ENCODE results near the gene GRHL3.

Gene GRHL3

DNA sequence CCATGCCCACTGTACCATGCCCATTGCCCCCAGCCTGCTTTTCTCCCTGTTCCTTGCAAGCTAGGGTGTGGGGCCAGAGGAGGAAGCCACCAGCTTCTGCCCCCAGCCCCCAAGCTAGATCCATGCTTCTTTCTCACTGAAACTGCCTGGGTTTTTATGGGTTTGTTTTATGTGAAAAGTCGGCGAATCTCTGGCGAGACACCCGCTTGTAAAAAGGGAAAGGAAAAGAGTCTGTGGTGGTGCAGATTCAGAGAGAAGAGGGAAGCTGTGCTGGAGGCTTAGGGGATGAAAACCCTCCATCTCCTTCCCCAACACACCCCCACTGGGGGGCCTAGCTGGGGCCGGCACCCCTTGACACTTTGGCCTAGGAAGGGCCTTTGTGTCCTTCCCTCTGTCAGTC is 26.2 kb downstream of the GRHL3 start:
- DNase-seq: no peak

DNA sequence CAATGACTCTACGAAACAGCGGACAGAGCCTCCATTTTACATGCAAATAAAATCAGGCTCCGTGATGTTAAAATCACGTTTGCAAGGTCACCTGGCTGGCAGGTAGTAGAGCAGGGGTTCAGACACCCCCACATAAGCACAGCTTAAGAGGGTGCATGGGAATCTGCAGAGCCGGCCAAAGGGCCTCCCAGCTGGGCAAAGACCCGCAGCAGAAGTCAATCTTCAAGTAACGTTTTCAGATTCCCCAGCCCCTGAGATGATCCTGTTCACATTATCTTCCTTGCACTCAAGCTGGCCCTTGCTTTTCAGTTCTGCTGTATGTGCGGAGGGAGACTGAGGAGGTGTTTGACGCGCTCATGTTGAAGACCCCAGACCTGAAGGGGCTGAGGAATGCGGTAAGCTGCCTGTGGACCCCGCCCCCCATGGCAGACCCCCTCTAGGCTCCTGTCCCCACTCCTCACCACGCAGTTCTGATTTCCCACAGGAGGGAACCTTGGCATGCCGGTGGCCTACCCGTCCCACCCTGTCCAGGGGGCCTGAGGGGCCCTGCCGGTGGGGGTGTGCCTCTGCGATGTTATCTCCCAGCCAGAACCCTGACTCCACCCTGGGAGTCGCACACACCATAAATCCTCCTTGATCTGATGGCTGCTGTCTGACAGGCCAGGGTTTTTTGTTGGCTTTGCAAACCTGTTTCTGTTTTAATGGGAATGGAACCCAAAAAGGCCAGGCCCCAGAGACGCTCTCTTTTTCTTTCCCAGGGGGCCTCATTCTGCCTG is 28.2 kb downstream of the GRHL3 start:
- no peak for DNase-seq

DNA sequence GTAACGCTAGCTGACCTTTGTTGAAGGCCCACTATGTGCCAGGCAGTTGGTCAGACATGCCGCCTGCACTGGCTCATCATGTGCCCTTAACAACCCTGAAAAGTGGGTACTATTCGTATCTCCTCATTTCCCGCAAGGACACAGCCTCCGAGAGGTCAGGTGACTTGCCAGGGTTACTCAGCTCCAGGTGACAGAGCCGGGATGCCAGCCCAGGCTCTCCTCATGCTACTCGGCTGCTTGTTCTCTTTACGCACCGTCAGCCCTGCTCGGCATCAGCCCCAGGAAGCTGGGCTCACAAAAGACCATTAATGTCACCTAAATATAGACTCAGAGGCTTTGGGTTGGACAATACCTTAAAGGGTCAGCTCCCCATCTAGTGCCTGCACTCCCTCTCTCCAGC is 29.0 kb downstream of the GRHL3 start:
- no peak for DNase-seq

DNA sequence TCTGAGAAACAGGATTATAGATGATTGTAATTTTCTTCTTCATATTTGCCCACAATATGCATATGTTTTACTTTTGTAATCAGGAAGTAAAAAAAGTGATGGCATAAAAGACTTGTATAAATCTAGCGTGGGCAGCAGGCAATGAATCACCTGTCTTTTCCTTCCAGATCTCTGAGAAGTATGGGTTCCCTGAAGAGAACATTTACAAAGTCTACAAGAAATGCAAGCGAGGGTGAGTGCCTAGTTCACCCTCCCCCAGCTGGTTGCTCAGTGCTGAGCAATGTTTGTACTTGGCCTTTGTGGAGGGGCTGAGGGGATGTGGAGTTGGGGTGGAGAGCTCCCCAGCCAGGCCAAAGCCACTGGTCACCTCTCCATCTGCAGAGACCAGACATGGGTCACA is 30.7 kb downstream of the GRHL3 start:
- no peak for DNase-seq

DNA sequence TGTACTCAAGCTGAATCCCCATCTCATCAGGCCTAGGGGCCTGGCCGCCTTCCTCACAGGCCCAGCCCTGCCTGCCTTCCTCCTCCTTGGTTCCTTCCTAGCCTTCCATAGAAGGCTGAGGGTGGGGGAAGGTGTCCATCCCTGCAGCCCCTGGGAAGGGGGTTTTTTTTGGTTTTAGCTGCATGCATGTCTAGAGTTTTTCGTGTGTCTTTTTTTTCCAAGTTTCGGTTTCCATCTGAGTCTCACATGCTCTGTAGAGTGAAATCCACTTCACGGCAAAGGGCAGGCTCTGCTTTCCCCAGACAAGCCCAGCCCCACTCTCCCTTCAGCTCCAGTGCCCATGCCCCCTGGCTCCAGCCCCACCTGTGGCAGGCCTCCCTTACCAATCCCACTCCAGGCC is 32.1 kb downstream of the GRHL3 start:
- no peak for DNase-seq

DNA sequence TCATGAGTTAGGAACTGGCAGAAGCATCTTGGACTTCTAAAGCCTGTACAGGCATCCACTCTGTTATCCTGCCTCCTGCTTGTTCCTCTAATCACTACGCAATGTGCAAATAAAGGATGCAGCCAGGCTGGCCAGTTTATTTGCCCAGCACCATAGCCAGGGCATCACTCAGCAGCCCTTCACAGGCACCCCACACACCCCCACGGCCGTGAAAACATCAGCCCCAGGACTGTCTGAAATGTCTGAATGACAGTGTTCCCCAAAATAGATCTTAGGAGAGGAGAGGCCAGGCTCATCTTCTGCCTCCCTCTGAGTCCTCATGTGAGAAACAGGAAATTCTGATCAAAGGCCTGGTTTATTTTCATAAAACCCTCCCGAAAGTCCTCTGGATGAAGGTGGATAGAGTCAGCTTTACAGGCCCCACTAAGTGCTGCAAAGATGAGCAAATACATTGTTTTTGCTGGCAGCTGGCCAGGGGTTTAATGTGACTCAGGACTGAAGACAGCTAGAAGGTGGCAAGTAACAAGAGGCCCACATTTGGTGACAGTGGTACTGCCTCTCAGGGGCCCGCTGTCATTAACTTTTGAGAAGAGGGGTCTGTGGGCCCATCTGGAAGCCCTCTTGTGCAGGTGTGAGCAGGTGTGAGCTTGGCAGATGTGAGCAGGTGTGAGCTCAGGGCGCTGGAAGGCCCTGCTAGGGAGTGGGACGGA is 32.9 kb downstream of the GRHL3 start:
- no peak for DNase-seq

DNA sequence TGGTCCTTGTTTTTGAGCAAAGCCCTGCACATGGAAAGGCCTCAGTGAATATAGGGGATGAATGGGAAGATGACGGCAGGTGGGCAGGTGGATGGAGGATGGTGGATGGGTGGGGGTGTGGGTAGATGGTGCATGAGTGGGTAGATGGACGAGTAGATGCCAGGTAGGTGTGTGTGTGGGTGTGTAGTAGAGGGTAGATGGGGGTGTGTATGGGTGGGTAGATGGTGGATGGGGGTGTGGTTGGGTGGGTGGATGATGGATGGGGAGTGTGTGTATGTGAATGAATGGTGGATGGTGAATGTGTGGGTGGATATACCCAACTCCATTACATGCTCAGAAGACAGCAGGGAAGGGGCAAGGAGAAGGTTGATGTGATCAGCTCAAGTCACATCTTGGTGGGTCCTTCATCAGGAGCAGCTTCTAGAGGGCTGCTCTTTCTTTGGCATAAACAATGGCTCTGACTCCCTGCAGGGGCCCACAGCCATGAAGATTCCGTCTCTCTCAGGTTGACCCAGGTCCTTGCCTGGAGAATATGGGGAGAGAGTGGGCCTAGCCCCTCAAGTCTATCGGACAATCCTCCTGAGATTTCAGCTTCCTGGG is 34.2 kb downstream of the GRHL3 start:
- no peak for DNase-seq

DNA sequence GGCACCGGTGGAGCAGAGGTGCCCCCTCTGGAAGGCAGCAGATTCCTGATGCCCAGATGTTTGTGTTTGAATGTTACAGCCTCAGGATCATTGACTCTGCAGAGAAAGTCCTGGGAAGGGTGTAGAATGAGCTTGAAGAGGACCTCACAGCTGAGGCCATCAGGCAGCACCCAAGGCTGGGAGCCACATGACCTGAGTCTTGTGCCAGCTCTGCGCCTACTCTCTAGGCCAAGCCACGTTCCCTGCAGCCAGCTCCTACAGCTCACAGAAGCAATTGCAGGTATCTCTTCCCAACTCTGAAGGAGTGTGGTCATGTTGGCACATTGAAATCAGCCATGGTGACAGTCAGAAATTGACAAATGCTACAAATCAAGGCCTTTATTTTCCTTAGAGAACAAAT is 36.3 kb downstream of the GRHL3 start:
- DNase-seq: no peak

DNA sequence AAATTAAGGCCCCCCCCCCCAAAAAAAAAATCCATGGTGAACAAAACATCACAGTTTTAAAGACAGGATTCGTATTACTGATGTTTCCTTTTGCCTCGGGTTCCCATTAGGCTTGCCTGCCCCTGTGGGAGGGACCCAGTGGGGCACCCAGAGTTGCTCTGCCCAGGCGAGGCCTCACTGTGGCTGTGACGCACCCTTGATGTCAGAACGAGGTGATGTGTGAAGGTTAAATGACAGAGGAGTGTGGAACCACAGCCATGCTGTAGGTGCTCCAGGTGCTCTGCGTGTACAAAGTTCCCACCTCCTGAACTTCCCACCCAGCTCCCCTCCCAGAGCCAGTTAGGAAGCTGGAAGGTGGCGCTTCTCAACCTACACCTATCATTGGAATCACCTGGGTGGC is 37.9 kb downstream of the GRHL3 start:
- no peak for DNase-seq

DNA sequence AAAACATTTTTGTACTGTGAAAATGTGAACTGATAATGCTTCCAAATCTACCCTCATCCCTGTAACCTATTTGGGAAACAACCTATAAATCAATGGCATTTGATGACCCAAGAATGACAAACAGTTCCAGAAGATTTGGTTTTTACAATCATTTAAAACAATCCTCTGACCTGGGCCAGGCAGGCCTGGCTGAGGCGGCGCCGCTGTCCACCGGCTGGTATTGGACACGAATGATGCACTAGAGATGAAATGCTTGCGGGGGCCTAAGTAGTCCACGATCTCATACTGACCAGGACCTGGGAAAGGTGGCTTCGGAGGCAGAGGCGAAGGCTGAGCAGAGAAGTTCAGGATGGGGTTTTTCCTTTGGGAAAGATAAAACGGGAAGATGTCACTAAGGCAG is 41.5 kb downstream of the GRHL3 start:
- no peak for DNase-seq

DNA sequence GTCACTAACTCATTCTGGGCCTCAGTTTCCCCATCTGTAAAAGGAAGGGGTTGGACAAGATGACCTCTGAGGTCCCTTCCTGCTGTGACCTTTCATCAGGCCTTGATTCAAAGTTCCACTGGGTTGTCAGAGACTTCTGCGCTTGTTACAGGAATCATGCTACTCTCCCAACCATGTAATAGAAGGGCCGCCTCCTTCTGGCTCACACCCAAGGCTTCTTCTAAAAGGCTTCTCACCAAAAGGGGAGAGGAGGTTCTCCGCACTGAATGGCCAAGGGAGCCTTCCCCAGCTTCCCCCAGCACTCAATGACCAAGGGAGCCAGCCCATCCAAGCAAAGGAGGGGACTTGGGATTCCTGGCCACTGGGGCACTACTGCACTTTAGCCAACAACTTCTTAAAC is 42.7 kb downstream of the GRHL3 start:
- DNase-seq: no peak

DNA sequence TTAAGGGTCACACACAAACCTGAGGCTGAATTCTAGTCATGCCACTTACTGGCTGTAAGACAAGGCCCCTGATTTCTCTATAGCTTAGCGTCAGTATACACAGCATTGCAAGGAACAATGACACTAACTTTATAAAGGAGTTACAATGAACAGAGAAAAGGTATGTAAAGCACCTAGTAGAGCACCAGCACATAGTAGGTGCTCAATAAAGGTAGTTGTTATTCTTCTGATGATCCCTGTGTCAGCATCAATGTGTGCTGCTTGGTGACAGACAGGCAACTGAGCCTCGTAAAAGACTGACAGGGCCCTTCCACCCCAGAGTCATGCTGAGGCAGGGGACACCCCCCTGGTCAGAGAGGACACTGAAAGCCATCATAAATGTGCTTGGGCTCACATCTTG is 43.2 kb downstream of the GRHL3 start:
- DNase-seq: no peak

DNA sequence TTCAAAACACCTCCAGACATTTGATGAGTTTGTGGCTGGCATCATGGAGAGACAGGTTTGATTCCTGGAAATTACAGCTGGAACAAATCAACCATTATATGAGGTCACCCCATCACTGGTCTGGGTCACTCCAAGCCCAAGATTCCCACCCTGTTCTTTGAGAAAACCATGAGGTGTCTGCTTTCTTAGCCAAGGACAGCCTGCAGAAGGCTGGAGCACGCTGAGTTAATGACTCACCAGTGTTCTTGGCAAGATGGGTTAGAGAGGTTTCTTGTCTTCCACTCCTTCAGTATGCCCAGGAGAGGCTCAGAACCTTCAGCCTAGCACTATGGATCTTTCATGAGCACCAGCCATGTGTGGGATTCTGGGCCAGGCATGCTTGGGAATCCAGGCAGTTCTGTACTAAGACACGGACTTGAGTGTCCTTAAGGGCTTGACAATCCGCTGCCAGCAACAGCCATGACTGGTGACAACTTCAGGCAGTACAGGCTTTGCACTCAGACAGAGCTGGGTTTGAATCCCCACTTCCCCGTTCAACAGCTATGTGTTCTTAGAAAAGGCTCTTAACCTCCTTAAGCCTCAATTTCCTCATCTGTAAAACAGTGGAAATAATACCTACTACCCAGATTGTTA is 43.9 kb downstream of the GRHL3 start:
- DNase-seq: no peak

DNA sequence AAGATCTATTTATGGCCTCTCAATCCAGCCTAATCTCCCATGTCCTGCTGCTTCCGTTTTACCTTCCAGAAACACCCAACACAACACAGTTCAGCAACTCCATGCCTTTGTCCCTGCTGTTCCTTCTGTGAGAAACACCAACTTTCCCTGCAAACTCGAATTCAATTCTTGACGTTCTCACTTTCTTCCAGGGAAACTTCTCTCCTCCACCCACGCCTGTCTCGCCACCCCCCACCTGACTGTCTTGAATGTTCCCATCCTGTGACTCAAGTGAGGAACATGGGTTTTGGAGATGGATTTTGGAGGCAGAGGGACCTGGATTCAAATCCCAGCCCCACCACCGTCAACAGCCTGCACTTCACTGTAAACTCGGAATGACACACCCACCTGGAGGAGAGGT is 44.8 kb downstream of the GRHL3 start:
- DNase-seq: no peak

DNA sequence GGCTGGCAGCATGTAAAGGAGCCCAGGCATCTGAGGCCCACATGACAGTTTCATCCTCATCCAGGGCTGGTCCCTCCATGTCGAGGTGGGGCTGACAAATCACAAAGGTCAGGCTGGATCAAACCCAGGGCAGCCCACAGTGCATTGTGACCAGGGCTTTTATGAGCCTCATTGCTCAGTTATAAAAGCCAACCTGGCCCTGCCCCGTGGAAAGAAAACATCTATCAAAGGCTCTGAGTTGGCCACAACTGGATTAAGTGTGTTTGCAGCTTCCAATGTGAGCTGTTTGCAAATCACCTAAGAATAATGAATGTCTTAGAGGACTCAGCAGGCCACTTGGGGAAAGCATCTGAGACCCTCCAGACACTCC is 45.4 kb downstream of the GRHL3 start:
- no peak for DNase-seq

DNA sequence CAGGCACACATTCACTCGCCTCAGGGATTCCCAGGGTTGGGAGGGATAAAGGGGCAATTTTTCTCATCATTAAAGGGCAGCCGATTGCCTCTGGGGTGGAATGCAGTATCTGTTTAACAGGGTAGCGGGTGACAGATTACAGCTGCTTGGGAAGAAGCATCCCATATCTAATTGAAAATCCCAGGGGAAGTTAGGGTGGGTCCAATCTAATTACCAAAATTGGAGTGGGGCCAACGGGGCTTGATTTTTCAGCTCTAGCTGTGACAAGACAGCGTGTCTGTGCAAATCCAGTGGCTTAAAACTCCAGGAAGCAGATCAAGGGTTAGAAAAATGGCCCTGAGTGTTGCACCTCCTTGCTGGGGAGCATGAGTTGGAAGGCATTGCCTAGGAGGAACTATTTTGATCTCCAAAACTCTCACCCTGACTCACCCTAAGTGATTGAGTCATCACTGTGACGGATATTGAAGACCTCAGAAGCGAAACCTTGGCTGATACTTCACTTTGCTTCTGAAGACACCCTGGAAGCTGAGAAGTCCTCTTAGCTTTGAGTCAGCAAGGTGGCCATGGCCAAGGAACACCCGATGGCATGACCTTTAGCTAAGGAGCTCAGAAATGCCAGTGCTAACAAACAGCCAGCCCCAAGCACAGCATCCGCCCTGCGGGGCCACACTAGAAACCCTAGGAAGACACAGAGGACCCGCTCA is 46.0 kb downstream of the GRHL3 start:
- peak in 1 of 2 donors; percentile 44 for DNase-seq

DNA sequence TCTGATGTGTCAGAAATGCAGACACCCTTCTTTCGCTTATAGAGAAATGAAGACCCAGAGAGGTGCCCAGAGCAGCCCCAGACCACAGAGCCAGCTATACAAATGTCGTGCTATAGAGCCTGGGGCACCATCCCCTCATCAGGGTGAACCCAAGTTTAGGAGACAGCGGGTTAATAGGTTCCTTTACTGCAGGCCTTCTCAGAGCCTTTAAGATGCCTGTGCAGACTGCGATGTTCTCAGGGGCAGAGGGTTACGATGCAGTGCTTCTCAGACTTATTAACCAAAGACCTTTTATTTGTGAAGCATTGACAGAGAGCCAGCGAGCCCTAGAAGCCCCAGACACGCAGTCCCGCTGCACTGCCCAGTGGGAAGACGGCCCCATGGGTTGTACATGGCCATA is 47.5 kb downstream of the GRHL3 start:
- no peak for DNase-seq

DNA sequence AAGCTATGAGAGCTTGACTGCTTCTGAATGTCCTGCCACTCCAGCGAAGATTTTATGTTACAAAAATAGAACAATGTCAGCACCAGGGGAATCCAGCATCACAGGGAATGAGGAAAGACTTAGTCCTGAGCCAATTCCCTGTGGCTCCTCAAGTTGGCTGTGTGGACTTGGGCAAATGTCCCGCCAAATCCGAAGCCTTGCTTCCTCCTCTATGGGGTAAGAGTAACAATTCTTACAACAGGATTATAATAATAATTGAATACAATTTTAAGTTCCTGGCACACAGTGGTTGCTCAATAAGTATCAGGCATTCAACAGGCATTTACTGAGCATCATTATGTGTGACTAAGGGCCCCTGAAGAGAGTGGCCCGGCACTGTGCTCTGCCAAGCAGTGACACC is 50.0 kb downstream of the GRHL3 start:
- no peak for DNase-seq

DNA sequence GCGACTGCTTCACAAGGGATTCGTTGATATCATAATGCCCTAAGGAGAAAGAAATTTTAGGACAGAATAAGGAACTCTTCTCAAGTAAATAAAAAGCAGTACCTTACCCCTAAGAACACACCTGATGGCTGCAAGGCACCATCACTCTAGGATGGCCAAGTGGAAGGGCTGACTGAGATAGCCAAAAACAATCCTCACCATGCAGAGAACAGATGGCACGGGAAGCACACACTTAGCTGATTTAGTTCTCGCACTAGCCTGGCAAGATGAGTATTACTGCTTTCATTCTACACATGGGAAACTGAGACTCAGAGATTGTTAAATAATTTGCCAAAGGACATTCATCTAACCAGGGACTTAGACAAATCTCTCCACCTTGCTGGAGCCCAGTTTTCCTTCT is 50.6 kb downstream of the GRHL3 start:
- no peak for DNase-seq

DNA sequence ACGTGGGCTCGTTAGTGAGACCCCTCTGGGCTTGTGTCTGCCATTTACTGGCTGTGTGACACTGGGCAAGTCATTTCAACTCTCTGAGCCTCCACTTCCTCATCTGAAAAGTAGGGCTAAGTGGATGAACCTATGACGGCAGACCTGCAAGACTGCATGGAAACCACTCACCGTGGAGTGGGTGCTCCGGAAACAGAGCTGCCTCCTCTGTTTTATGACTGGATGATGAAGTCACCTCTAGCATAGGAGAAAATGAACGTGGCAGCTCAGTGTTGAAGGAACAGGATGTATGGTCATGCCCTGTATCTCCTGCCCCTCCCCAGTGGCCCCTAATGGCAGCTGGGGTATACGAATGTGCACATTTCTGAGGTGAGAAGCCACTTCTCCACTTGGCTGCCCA is 53.9 kb downstream of the GRHL3 start:
- peak in 1 of 2 donors; percentile 45 for DNase-seq

DNA sequence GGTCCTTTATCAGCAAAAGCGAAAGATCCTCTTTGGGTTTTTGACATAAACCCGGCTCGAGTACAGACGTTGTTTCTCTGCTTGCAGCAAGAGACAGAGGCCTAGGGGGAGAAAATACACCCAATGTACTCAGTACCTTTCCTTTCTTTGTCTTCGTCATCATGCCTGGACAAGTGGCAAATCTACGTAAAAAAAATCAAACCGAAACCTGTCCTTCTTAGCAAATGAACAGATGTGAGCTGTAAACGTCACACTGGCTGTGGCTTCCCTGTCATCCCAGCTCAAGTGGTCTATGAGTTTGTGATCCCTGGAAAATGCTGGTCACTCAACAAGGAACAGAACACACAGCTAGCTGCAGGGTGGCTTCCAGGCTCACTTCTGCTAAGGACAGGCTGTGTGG is 54.6 kb downstream of the GRHL3 start:
- no peak for DNase-seq

DNA sequence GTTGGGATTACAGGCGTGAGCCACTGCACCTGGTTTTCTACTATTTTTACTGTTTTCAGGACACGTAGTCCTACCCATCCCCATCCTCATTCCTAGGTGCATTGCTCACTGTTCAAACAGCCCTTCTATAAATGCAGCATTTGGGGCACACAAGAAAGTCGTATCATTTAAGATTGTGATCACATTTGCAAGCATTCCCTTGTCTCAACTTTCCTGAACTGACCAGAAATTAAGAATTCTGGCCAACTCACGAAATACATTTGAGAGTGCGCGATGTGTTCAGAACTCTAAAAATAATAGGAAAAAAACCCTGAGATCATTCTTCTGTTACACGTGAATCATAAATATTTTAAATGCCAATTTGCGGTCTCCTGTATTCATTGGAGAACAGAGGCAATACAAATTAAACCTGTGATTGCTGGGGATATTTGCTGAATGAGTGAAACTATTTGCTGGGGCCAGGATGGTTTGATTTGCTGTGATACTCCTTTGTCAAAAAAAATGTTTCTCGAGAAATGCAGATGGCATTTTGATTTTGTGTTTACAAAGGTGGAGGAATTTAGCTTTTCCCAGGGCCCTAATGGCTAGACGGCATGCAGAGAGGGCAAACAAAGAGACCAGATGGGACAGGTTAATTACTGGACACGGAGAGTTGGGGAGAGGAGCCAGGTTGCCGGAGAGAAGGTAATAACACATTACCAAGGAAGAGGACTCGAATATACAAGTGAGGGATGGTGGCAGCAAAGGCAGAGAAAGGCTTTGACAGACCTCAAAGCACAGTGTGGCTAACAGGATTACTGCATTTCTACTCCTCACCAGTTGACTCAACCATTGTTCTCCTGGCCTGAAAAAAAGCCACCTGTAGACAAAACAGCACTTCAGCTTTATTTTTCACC is 56.0 kb downstream of the GRHL3 start:
- DNase-seq: no peak
